ENCODE measurements around the gene ZNF195. TPM values are rescaled to one million over a fixed set of nuclear protein-coding genes. Genes with fewer than 3 reads are reported as not detected.

Gene ZNF195
- total and polyA plus RNA-seq, 2 experiments from 2014 or later = 101 to 116 TPM

DNA sequence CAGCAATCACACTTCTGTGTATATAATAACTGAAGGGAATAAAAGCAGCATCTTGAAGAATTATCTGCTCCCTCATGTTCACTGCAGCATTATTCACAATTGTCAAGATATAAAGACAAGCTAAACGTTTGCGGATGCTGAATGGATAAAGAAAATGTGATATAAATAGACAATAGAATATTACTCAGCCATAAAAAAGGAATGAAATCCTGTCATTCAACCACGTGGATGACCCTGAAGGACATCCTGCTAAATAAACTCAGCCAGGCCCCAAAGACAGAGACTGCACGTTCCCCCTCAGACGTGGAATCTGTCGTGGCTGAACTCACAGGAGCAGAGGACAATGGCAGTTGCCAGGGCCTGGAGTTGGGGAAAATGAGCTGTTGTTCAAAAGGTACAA, 9.6 kb downstream of the ZNF195 start:
- no peak for DNase-seq (ENCODE audit: low spot score)
- peaks cover 17% of the 10 kb centered on the region for H3K9me3 Mint-ChIP-seq
- Histone ChIP-seq H3K4me3 (no peak overlapping the region), H4K20me1 (replicated peaks; ENCODE audit: insufficient read depth) (peaks cover 34% of the 10 kb centered on the region), H3K4me1 (ENCODE audit: insufficient read depth) (no peaks in the 10 kb centered on the region), H3K79me2 (replicated peaks; ENCODE audit: insufficient read depth) (peaks cover 100% of the 10 kb centered on the region), H3K9me2 (ENCODE audit: insufficient read depth) (no peaks in the 10 kb centered on the region), H3K27me3 (ENCODE audit: insufficient read depth) (no peaks in the 10 kb centered on the region), H3K4me2 (no peak overlapping the region), H3F3A (replicated peaks; ENCODE audit: low read depth) (0 out of 2 replicates have a peak, but pooled peaks cover 3% of the 10 kb centered on the region), H3K27ac (ENCODE audit: low read depth) (no peak overlapping the region), H2AFZ (no peak overlapping the region), H3K36me3 (ENCODE audit: insufficient read depth) (peaks cover 74% of the 10 kb centered on the region)
- peaks cover 100% of the 10 kb centered on the region for H3K36me3 Mint-ChIP-seq (ENCODE audit: low read depth)
- peaks cover 5% of the 10 kb centered on the region for H3K27me3 Mint-ChIP-seq (ENCODE audit: insufficient read depth, low read depth, poor library complexity)
- peaks cover 3% of the 10 kb centered on the region; the same call in 2 of the 3 replicates for H3K4me1 Mint-ChIP-seq
- no peak overlapping the region for H3K4me3 Mint-ChIP-seq
- H3K27ac Mint-ChIP-seq = no peak overlapping the region
- no peak for TF ChIP-seq JUNB (IDR thresholded peaks at IDR 0.05; ENCODE audit: unreplicated experiment)
- TF ChIP-seq, protein P1, sequence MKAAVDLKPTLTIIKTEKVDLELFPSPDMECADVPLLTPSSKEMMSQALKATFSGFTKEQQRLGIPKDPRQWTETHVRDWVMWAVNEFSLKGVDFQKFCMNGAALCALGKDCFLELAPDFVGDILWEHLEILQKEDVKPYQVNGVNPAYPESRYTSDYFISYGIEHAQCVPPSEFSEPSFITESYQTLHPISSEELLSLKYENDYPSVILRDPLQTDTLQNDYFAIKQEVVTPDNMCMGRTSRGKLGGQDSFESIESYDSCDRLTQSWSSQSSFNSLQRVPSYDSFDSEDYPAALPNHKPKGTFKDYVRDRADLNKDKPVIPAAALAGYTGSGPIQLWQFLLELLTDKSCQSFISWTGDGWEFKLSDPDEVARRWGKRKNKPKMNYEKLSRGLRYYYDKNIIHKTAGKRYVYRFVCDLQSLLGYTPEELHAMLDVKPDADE (IDR thresholded peaks at IDR 0.05) = no peak
- TF ChIP-seq STAT1 (IDR thresholded peaks at IDR 0.05; ENCODE audit: unreplicated experiment) = no peak
- no peak for TF ChIP-seq ZNF114 (CRISPR knock-in tag; IDR thresholded peaks at IDR 0.05)
- TF ChIP-seq, protein P2, sequence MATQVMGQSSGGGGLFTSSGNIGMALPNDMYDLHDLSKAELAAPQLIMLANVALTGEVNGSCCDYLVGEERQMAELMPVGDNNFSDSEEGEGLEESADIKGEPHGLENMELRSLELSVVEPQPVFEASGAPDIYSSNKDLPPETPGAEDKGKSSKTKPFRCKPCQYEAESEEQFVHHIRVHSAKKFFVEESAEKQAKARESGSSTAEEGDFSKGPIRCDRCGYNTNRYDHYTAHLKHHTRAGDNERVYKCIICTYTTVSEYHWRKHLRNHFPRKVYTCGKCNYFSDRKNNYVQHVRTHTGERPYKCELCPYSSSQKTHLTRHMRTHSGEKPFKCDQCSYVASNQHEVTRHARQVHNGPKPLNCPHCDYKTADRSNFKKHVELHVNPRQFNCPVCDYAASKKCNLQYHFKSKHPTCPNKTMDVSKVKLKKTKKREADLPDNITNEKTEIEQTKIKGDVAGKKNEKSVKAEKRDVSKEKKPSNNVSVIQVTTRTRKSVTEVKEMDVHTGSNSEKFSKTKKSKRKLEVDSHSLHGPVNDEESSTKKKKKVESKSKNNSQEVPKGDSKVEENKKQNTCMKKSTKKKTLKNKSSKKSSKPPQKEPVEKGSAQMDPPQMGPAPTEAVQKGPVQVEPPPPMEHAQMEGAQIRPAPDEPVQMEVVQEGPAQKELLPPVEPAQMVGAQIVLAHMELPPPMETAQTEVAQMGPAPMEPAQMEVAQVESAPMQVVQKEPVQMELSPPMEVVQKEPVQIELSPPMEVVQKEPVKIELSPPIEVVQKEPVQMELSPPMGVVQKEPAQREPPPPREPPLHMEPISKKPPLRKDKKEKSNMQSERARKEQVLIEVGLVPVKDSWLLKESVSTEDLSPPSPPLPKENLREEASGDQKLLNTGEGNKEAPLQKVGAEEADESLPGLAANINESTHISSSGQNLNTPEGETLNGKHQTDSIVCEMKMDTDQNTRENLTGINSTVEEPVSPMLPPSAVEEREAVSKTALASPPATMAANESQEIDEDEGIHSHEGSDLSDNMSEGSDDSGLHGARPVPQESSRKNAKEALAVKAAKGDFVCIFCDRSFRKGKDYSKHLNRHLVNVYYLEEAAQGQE (IDR thresholded peaks at IDR 0.05; ENCODE audit: unreplicated experiment) = no peak
- TF ChIP-seq, protein P3, sequence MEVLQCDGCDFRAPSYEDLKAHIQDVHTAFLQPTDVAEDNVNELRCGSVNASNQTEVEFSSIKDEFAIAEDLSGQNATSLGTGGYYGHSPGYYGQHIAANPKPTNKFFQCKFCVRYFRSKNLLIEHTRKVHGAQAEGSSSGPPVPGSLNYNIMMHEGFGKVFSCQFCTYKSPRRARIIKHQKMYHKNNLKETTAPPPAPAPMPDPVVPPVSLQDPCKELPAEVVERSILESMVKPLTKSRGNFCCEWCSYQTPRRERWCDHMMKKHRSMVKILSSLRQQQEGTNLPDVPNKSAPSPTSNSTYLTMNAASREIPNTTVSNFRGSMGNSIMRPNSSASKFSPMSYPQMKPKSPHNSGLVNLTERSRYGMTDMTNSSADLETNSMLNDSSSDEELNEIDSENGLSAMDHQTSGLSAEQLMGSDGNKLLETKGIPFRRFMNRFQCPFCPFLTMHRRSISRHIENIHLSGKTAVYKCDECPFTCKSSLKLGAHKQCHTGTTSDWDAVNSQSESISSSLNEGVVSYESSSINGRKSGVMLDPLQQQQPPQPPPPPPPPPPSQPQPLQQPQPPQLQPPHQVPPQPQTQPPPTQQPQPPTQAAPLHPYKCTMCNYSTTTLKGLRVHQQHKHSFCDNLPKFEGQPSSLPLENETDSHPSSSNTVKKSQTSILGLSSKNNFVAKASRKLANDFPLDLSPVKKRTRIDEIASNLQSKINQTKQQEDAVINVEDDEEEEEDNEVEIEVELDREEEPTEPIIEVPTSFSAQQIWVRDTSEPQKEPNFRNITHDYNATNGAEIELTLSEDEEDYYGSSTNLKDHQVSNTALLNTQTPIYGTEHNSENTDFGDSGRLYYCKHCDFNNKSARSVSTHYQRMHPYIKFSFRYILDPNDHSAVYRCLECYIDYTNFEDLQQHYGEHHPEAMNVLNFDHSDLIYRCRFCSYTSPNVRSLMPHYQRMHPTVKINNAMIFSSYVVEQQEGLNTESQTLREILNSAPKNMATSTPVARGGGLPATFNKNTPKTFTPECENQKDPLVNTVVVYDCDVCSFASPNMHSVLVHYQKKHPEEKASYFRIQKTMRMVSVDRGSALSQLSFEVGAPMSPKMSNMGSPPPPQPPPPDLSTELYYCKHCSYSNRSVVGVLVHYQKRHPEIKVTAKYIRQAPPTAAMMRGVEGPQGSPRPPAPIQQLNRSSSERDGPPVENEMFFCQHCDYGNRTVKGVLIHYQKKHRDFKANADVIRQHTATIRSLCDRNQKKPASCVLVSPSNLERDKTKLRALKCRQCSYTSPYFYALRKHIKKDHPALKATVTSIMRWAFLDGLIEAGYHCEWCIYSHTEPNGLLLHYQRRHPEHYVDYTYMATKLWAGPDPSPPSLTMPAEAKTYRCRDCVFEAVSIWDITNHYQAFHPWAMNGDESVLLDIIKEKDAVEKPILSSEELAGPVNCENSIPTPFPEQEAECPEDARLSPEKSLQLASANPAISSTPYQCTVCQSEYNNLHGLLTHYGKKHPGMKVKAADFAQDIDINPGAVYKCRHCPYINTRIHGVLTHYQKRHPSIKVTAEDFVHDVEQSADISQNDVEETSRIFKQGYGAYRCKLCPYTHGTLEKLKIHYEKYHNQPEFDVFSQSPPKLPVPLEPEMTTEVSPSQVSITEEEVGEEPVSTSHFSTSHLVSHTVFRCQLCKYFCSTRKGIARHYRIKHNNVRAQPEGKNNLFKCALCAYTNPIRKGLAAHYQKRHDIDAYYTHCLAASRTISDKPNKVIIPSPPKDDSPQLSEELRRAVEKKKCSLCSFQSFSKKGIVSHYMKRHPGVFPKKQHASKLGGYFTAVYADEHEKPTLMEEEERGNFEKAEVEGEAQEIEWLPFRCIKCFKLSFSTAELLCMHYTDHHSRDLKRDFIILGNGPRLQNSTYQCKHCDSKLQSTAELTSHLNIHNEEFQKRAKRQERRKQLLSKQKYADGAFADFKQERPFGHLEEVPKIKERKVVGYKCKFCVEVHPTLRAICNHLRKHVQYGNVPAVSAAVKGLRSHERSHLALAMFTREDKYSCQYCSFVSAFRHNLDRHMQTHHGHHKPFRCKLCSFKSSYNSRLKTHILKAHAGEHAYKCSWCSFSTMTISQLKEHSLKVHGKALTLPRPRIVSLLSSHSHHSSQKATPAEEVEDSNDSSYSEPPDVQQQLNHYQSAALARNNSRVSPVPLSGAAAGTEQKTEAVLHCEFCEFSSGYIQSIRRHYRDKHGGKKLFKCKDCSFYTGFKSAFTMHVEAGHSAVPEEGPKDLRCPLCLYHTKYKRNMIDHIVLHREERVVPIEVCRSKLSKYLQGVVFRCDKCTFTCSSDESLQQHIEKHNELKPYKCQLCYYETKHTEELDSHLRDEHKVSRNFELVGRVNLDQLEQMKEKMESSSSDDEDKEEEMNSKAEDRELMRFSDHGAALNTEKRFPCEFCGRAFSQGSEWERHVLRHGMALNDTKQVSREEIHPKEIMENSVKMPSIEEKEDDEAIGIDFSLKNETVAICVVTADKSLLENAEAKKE (CRISPR knock-in tag; IDR thresholded peaks at IDR 0.05) = no peak
- TF ChIP-seq POLR2AphosphoS5 (IDR thresholded peaks at IDR 0.05; ENCODE audit: low read depth) = no peak
- no peak for TF ChIP-seq EZH2phosphoT487 (IDR thresholded peaks at IDR 0.05; ENCODE audit: unreplicated experiment)
- TF ChIP-seq ZNF331 (CRISPR knock-in tag; IDR thresholded peaks at IDR 0.05; ENCODE audit: low read depth) = no peak
- TF ChIP-seq NANOG (IDR thresholded peaks at IDR 0.05; ENCODE audit: borderline replicate concordance) = no peak
- ATAC-seq = no peak
